ENCODE results near the gene C11orf42. TPM values are rescaled to one million over a fixed set of nuclear protein-coding genes. Genes with fewer than 3 reads are reported as not detected.

Gene C11orf42, protein sequence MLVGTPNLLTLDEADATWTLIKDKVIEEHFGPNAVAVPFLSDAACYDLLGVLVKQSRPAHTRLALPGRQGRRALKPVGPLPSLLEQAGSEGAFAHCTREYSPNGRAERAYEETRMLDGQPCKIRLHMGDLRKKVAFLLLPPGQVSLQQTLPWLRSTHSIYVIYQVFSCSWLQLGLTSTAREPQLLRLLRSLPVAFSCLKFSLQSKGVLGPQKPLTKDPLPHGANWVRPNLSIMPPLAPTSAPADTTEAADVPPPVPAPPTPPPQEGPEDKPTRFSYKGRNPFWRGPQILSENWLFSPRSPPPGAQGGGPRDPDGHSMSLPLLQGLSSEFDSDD
- polyA plus RNA-seq (2012; ENCODE audit: low read depth, missing spikeins), result not detected

DNA sequence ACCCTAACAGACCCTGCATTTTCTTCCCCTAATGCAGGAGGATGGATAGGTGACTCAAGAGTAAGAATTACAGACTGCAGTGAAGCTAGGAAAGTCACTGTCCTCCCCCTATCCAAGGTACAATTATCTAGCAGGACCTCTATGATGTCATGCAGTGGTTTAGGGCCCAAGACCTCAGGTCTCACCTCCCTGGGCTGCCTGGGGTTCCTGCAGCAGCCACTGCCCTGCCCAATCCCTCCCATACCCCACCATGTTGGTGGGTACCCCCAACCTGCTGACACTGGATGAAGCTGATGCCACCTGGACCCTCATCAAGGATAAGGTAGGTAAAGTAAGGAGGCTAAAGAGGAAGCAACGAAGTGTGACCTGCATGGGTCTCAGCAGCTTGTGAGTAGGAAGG lies at the start of gene C11orf42:
Gene C11orf42, plus strand, starts transcription at position 192 of the 400 bp plus-strand sequence. Its CDS starts 59 bp downstream, at position 251.
- TF ChIP-seq POU2F2 (IDR thresholded peaks at IDR 0.05; ENCODE audit: low read depth, low read length), result no peak
- no peak for FAIRE-seq
- no peak for DNase-seq (ENCODE audit: insufficient read length, low spot score)

DNA sequence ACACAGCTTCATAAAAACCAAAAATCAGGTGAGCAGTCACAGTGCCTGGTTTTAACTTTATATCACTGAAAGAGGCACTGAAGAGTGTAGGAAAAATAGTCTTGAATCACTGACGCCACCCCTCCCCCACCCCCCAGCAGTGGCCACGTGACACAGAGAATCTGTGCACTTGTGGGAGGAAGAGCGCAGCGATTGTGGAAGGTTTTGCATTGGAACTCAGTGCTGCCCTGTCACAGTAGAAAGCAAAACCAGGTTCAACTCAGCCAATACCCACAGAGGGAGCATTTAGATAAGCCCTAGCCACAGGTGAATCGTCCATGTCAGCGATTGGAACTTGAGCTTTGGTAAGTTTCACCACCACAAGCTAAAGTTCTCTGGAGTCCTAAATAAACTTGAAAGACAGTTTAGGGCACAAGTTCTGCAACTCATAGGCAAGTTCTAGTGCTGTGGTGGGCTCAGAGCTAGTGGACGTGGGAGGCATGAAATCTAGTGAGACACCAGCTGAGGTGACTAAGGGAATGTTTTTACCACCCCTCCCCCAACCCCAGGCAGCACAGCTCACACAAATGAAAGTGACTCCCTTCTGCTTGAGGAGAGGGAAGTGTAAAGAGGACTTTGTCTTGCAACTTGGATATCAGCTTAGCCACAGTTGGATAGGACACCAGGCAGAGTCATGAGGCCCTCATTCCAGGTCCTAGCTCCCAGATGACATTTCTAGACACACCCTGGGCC lies 48.6 kb upstream of the C11orf42 start:
- TF ChIP-seq TAF1 (IDR thresholded peaks at IDR 0.05; ENCODE audit: low read depth, low read length) (no peak), POU2F2 (IDR thresholded peaks at IDR 0.05; ENCODE audit: low read depth, low read length) (no peak), PAX5 (IDR thresholded peaks at IDR 0.05; ENCODE audit: insufficient read depth, low read length, severe bottlenecking) (no peak), POLR2AphosphoS5 (IDR thresholded peaks at IDR 0.05; ENCODE audit: low read depth, low read length) (no peak), SPI1 (IDR thresholded peaks at IDR 0.05; ENCODE audit: low read depth, low read length) (no peak), POLR2A (IDR thresholded peaks at IDR 0.05; ENCODE audit: low read depth, low read length) (no peak)
- no peak for FAIRE-seq
- DNase-seq (ENCODE audit: insufficient read length, low spot score), result no peak

DNA sequence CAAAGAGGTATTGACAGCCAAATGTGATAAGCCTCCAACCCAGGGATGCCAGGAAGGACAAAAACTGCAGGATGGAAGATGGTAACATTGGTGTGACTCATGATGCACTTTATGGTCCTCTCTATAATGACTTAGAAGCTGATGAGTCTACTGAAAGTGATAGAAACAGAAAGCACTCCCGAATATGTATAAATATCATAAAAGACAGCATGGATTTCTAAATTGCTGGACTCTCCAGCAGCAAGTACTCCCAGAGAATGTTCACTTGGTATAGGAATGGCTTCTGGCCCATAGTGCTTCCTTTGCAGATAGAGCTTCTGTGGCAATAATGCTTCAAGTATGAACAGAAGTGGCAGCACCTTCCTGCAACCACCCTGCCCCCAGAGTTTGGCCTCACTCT lies 35.1 kb upstream of the C11orf42 start, which contains the start of gene OR52B2:
Gene OR52B2, minus strand, starts transcription at position 101 of the 400 bp plus-strand sequence. Its CDS starts 0 bp downstream, at position 101.
- TF ChIP-seq SPI1 (IDR thresholded peaks at IDR 0.05; ENCODE audit: low read depth, low read length) (no peak), POU2F2 (IDR thresholded peaks at IDR 0.05; ENCODE audit: low read depth, low read length) (no peak), TAF1 (IDR thresholded peaks at IDR 0.05; ENCODE audit: low read depth, low read length) (no peak), PAX5 (IDR thresholded peaks at IDR 0.05; ENCODE audit: insufficient read depth, low read length, severe bottlenecking) (no peak), POLR2AphosphoS5 (IDR thresholded peaks at IDR 0.05; ENCODE audit: low read depth, low read length) (no peak), POLR2A (IDR thresholded peaks at IDR 0.05; ENCODE audit: low read depth, low read length) (no peak)
- DNase-seq (ENCODE audit: insufficient read length, low spot score) (no peak), FAIRE-seq (no peak)

DNA sequence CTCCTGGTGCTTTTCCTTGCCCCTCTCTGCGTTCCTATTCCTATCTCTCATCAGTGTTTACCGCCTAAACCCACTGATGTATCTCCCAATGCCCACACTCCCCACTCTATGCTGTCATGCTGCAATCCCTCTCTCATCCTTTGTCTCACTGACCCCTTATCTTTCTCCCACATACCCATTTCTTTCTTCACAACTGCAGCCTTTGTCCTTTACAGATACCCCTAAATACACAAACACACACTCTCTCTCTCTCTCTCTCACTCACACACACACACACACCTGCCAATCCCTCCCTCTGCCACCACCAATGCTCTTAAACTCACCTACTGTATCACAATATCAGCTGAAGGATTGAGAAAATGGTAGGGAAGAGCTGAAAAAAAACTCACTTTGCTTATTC lies 29.9 kb upstream of the C11orf42 start:
- no peak for DNase-seq (ENCODE audit: insufficient read length, low spot score)
- TF ChIP-seq SPI1 (IDR thresholded peaks at IDR 0.05; ENCODE audit: low read depth, low read length) (no peak), POLR2A (IDR thresholded peaks at IDR 0.05; ENCODE audit: low read depth, low read length) (no peak), POU2F2 (IDR thresholded peaks at IDR 0.05; ENCODE audit: low read depth, low read length) (no peak), PAX5 (IDR thresholded peaks at IDR 0.05; ENCODE audit: insufficient read depth, low read length, severe bottlenecking) (no peak), POLR2AphosphoS5 (IDR thresholded peaks at IDR 0.05; ENCODE audit: low read depth, low read length) (no peak), TAF1 (IDR thresholded peaks at IDR 0.05; ENCODE audit: low read depth, low read length) (no peak)
- no peak for FAIRE-seq

DNA sequence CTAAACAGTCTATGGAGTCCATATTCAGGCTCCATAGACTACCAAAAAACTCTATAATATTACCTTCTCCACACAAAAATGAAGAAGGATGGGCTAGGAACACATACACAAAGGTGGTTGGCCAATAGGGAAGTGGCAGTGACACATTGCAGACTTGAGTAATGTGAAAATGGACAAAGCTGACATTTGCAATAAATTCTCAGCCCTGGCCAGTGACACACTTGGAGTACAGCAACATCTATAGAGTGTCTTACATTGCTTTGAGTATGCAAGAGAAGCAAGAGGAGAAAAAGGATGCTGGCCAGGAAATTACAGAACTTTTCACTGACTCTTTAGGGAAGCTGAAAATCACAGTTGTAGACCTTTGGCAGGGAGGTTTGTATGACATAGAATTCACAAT lies 13.6 kb upstream of the C11orf42 start:
- no peak for TF ChIP-seq POLR2AphosphoS5 (IDR thresholded peaks at IDR 0.05; ENCODE audit: low read depth, low read length)
- no peak for TF ChIP-seq POLR2A (IDR thresholded peaks at IDR 0.05; ENCODE audit: low read depth, low read length)
- no peak for TF ChIP-seq TAF1 (IDR thresholded peaks at IDR 0.05; ENCODE audit: low read depth, low read length)
- no peak for TF ChIP-seq PAX5 (IDR thresholded peaks at IDR 0.05; ENCODE audit: insufficient read depth, low read length, severe bottlenecking)
- no peak for TF ChIP-seq SPI1 (IDR thresholded peaks at IDR 0.05; ENCODE audit: low read depth, low read length)
- no peak for TF ChIP-seq POU2F2 (IDR thresholded peaks at IDR 0.05; ENCODE audit: low read depth, low read length)
- no peak for FAIRE-seq
- no peak for DNase-seq (ENCODE audit: insufficient read length, low spot score)

DNA sequence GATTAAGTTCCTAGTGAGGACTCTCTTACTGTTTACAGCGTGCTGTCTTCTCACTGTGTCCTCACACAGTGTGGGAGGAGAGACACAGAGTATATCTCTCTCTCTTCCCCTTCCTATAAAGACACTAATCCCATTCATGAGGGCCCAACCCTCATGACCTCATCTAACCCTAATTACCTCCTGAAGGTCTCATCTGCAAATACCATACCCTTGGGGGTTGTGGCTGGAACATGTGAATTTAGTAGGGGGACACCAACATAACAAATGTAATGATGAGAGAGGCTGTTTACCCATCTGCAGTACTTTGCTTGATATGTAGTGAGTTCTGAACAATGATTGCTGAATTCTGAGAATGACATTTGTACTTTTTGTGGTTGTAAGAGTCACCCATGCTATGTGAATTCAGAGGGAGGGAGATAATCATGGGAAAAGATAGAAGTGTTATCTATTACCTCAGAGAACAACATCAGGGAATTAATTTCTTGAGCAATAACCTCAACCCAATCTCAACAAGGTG lies 11.2 kb upstream of the C11orf42 start:
- FAIRE-seq (no peak), DNase-seq (ENCODE audit: insufficient read length, low spot score) (no peak)
- TF ChIP-seq POU2F2 (IDR thresholded peaks at IDR 0.05; ENCODE audit: low read depth, low read length) (no peak), POLR2AphosphoS5 (IDR thresholded peaks at IDR 0.05; ENCODE audit: low read depth, low read length) (no peak), POLR2A (IDR thresholded peaks at IDR 0.05; ENCODE audit: low read depth, low read length) (no peak), PAX5 (IDR thresholded peaks at IDR 0.05; ENCODE audit: insufficient read depth, low read length, severe bottlenecking) (no peak), TAF1 (IDR thresholded peaks at IDR 0.05; ENCODE audit: low read depth, low read length) (no peak), SPI1 (IDR thresholded peaks at IDR 0.05; ENCODE audit: low read depth, low read length) (no peak)

DNA sequence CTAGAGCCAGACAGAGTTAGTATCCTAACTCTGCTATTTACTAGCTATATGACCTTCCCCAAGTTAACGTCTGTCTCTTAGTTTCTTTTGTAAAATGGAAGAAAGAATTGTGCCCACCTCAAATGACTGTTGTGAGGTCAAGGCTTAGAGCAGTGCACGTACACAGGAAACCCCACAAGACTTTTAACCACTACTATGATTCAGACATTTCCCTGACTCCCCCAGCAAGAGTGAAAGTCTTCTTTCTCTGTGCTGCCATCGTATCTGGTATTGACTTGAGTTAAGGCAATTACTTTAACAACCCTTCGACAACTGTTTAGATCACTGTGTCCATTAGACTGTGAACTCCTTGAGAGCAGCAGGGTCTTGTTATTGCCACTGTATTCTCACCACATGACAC lies 9.0 kb upstream of the C11orf42 start:
- no peak for DNase-seq (ENCODE audit: insufficient read length, low spot score)
- TF ChIP-seq SPI1 (IDR thresholded peaks at IDR 0.05; ENCODE audit: low read depth, low read length) (no peak), POU2F2 (IDR thresholded peaks at IDR 0.05; ENCODE audit: low read depth, low read length) (no peak), PAX5 (IDR thresholded peaks at IDR 0.05; ENCODE audit: insufficient read depth, low read length, severe bottlenecking) (no peak), POLR2A (IDR thresholded peaks at IDR 0.05; ENCODE audit: low read depth, low read length) (no peak), TAF1 (IDR thresholded peaks at IDR 0.05; ENCODE audit: low read depth, low read length) (no peak), POLR2AphosphoS5 (IDR thresholded peaks at IDR 0.05; ENCODE audit: low read depth, low read length) (no peak)
- FAIRE-seq, result no peak

DNA sequence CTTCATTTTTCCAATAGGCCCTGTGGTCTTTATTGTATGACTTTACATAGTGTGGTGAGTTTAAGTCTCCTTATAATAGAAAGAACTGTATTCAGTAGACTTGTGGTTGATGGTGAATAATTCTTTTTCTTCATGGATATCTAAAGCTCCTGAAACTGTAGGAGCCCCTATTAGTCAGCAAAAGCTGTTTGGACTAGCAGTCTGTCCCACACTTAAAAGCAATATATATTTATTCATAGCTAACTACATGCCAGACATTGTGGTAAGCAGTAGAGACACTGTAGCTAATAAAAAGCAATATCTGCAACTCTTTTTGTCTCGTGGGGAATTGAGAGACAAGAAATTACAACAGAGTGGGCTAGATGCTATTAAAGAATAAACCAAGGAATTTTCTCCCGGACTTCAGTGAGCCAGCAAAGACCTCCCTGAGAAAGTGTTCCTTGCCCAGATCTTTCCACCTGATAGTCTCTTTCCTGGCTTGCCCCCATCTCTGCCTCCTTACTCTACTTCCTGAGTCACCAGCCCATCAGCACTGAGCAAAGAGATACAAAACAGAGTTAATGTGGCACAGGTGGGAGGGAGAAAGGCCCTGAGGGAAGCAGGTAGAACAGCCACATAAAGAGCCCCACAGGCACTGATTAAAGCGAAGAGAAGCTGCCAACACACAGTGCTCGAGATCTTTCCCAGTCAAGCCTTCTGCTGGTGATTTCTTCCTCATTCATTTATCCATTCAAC lies 7.7 kb upstream of the C11orf42 start:
- TF ChIP-seq SPI1 (IDR thresholded peaks at IDR 0.05; ENCODE audit: low read depth, low read length) (no peak), PAX5 (IDR thresholded peaks at IDR 0.05; ENCODE audit: insufficient read depth, low read length, severe bottlenecking) (no peak), POLR2A (IDR thresholded peaks at IDR 0.05; ENCODE audit: low read depth, low read length) (no peak), POU2F2 (IDR thresholded peaks at IDR 0.05; ENCODE audit: low read depth, low read length) (no peak), POLR2AphosphoS5 (IDR thresholded peaks at IDR 0.05; ENCODE audit: low read depth, low read length) (no peak), TAF1 (IDR thresholded peaks at IDR 0.05; ENCODE audit: low read depth, low read length) (no peak)
- no peak for FAIRE-seq

More for the DNA sequence above, 7.7 kb upstream of the C11orf42 start:
- no peak for DNase-seq (ENCODE audit: insufficient read length, low spot score)
